ENCODE results near the gene DDX56. TPM values are rescaled to one million over a fixed set of nuclear protein-coding genes. Genes with fewer than 3 reads are reported as not detected.

Gene DDX56
- total RNA-seq, 6 experiments from 2014 or later, result 31.8 to 42.2 (median 36.5) TPM

- Histone ChIP-seq H3K27me3 (no peaks in the 10 kb centered on the region), H3K4me1 (no peaks in the 10 kb centered on the region), H3K36me3 (no peaks in the 10 kb centered on the region), H3K27ac (no peak overlapping the region), H3K9me3 (no peaks in the 10 kb centered on the region), H3K4me3 (no peak overlapping the region)
- WGBS (ENCODE audit: insufficient coverage, low coverage, low lambda C conversion rate, missing lambda C conversion rate), result no CpG with 5 or more reads among the region's 1 CpG
- intact Hi-C loops (cut with DNase I), result no loop called here
- DNase-seq, result no peak
- TF ChIP-seq POLR2A (IDR thresholded peaks at IDR 0.05) (no peak), CTCF (IDR thresholded peaks at IDR 0.05) (no peak)
- ATAC-seq, result no peak
These were observed 17.2 kb upstream of the DDX56 start for GRCh38 chr7:44590910-44591309.

DNA sequence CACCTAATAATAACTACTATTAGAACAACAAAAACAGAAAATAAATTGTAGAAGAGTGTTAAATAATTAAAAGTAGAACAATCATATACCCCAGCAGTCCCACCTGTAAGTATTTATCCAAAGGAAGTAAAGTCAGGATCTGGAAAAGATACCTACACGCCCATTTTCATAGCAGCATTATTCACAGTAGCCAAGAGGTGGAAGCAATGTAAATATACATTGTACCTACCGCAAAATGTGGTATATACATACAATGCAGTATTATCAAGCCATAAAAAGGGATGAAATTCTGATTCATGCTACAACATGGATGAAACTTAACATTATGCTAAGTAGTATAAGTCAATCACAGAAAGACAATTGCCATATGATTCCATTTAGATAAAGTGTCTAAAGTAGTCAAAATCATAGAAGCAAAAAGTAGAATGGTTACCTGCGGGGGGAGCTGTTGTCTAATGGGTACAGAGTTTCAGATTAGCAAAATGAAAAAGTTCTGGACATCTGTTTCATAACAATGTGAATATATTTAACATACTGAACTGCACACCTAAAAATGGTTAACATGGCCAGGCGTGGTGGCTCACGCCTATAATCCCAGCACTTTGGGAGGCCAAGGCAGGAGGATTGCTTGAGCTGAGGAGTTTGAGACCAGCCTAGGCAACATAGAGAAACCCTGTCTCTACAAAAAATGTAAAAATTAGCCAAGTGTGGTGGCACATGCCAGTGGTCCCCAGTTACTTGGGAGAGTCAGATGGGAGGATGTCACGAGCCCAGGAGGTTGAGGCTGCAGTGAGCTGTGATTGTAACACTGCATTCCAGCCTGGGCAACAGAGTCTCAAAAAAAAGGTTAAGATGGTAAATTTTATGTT lies 14.4 kb upstream of the DDX56 start:
- no peak overlapping the region for H3K27ac ChIP-seq
- 16% methylated on average over 6 of the region's 6 CpGs for WGBS (ENCODE audit: insufficient coverage, low coverage, low lambda C conversion rate, missing lambda C conversion rate)
- H3K4me1 ChIP-seq, result no peaks in the 10 kb centered on the region
- peak; percentile 81 to 93 (median 87) for ATAC-seq
- no peaks in the 10 kb centered on the region for H3K36me3 ChIP-seq
- TF ChIP-seq POLR2A (IDR thresholded peaks at IDR 0.05) (no peak), CTCF (IDR thresholded peaks at IDR 0.05) (peak; percentile 61 to 71 (median 66))
- no peaks in the 10 kb centered on the region for H3K9me3 ChIP-seq
- intact Hi-C loops (cut with DNase I), result loop anchor here in 1 of 2 donors (10.0 kb wide), 1 partner anchor 257 kb away; the partner anchor contains the start of gene H2AZ2
- DNase-seq, result no peak
- H3K27me3 ChIP-seq, result no peaks in the 10 kb centered on the region
- no peak overlapping the region for H3K4me3 ChIP-seq

GRCh38 chr7:44583146-44583865 lies 9.6 kb upstream of the DDX56 start:
- Histone ChIP-seq H3K4me3 (peak overlapping the region; percentile 51 to 94 (median 93)), H3K36me3 (peaks cover 0 to 22% (median 6%) of the 10 kb centered on the region in 4 donors), H3K27me3 (no peaks in the 10 kb centered on the region), H3K4me1 (peaks cover 0 to 14% (median 5%) of the 10 kb centered on the region in 4 donors), H3K27ac (peak overlapping the region; percentile 95 to 97 (median 96)), H3K9me3 (no peaks in the 10 kb centered on the region)
- no peak for ATAC-seq
- no peak for TF ChIP-seq POLR2A (IDR thresholded peaks at IDR 0.05)
- no peak for TF ChIP-seq CTCF (IDR thresholded peaks at IDR 0.05)
- intact Hi-C loops (cut with DNase I), result loop anchor here in 1 of 2 donors (10.0 kb wide), 1 partner anchor 261 kb away; the partner anchor contains the start of gene H2AZ2
- DNase-seq, result no peak
- 84% methylated on average over 13 of the region's 13 CpGs for WGBS (ENCODE audit: insufficient coverage, low coverage, low lambda C conversion rate, missing lambda C conversion rate)

- intact Hi-C loops (cut with DNase I), result loop anchor here in 1 of 2 donors (10.0 kb wide), 1 partner anchor 263 kb away; the partner anchor contains the start of gene H2AZ2
- Histone ChIP-seq H3K27ac (peak within 1 kb of the TSS; percentile 95 to 97 (median 96)), H3K36me3 (peaks cover 0 to 30% (median 6%) of the 10 kb centered on the region in 4 donors), H3K9me3 (no peaks in the 10 kb centered on the region), H3K27me3 (no peaks in the 10 kb centered on the region), H3K4me3 (peak within 1 kb of the TSS; percentile 84 to 94 (median 93)), H3K4me1 (peaks cover 0 to 14% (median 5%) of the 10 kb centered on the region in 4 donors)
- WGBS (ENCODE audit: insufficient coverage, low coverage, low lambda C conversion rate, missing lambda C conversion rate), result 0% methylated on average over 5 of the region's 71 CpGs
- TF ChIP-seq POLR2A (IDR thresholded peaks at IDR 0.05) (peak; percentile 86), CTCF (IDR thresholded peaks at IDR 0.05) (no peak)
- peak; percentile 100 for DNase-seq
- peak; percentile 94 to 98 (median 96) for ATAC-seq
These were observed 8.3 kb upstream of the DDX56 start, which contains the start of gene TMED4 for GRCh38 chr7:44581879-44582603. TMED4 (minus strand) TSS chr7:44582231; CDS start chr7:44582206, 25 bp downstream.
